Nucleus accumbens (tissue), 56 donors: Measurements from ENCODE around the gene MGLL.

Source experiments
- DNase-seq, 56 donors: peaks; one replicate each; lab custom pipeline; 2025; lab: John Stamatoyannopoulos, UW

The MGLL gene

DNA sequence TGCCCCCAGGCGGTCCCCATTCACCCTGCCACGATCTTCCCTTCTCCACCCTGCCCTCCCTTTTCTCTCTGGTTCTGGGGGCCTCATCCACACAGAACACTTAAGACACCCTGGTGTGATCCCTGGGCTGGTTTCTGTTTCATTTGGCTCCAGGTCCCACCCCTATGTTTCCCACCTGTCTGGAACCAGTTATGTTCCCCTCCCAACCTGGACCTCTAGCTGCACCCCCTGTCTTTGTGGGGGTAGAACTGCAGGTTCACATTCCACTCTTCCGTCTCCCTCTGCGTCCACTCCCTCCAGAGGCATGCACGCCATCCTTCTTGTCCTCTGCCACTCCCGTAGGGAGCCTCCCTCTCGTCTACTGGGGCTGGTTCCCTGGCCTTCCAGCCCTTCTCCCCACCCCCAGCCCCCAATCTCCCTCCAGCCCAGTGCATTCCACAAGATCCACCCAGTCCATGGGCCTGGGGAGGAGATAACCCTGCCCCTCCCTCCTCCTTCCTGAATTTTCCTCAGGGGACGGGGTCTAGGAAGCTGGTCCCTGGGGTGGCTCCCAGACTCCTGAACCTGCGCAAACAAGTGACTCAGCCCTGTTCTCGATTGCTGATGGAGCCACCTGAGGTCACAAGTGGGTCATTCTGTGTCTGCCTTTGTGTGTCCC, 75.8 kb downstream of the MGLL start:
- no peak for DNase-seq

DNA sequence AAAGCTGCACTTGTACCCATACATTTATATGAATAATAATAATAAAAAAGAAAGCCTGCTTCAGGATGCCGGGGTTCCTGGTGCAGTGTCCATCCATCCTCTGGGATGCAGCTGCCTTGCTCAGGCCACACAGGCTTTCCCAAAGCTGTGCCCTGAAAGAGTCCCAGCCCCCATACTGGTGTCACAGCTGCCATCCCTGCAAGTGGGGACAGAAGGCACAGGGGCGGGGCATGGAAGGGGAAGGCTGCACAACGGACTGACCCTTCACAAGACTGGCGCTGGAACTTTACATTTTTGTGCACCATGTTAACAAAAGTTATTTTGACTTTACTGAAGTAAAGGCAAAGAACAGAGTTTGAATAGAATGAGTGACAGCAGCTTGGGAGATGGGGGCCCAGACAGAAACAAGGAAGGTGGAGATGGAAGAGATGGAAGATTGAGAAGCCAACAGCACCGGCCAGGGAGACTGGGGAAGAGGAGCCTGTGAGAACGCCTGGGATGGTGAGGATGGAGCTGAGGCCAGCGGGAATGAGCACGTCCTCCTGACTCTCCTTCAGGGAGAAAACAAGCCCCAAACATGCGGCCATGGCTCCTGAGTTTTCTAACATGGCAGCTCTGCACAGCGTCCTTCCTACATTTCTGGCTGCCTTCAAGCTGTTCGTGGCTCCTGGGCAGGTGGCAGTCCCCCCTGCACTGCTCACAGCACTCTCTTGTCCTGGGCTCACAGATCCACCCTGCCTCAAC, 76.5 kb downstream of the MGLL start:
- DNase-seq: no peak

DNA sequence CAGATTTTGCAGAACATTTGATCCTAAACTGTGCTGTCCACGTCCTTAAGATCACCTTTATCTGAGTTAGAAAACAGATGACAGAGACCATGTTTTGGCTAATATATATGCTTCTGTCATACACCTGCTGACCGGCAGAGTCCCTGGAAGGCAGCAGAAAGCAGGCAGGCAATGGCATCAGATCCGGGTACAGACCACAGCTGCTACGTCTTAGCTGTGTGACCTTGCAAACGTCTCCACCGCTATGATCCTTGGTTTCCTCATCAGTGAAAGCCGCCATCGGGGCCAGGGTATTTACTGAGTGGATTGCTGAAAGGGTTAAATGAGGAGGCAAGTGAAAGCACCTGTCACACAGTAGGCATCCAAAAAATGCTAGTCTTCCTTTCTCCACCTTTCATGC, 77.4 kb downstream of the MGLL start:
- no peak for DNase-seq

DNA sequence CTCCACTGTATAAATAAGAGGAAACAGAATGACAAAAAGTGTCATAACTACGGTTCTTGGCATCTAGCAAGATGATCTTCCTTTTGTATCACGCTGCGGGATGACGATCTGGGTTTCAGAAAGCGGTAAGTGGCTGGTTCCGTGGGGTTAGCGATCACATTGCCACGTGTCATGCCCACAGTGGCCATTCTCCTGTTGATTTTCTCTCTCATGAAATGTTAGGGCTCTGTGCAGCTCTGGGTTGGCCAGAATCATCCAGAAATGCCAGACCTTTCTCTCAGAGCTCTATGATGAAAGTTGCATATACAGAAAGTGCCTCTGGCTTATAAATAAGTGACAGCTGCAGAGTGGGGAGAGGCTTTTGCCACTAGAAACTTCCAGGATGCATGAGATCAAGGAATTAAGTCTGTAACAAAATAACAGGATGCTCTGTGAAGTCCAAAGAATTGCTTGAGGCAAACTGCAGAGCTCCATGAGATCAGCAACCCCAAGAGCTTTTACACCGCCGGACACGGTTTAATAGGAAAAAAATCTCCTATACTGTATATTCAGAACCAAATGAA, 78.0 kb downstream of the MGLL start:
- DNase-seq: no peak

DNA sequence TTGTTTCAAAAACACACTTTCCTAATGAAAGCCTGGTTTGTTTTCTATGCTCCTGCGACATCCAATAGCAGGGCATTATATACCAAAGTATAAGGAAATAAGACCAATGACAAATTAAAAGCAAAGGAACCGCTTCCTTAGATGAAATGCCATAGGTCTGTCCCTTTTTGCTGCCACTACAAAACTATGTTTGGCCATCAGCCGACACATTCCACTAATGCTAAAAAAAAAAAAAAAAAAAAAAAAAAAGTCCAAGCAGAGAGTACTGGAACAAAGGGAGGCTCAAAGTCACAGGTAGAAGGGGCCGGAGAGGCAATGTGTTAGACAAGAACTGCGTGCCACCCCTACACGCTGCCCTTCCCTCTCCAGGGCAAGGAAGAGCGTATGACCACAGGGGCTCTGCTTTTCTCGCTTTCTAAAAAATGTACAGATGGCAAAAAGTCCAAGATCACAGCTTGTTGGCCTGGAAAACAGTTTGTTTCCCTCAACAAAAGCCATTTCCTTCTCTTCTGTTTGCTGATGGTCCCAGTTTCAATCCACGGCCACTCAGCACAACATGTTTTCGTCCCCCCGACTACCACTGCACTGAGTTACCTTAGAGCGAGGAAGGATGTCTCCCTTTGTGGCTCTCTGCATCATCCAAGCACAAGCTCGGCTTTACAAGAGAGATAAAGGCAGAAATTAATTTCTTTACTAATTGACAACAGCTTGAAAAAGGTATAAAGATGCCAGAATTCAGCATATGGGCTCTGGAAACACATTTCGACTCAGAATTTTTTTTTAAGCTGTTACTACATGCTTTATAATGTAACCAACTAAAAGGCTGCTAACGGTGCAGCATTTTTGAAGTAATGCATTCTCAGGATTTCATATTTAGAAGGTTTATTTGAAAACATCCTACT, 78.7 kb downstream of the MGLL start:
- no peak for DNase-seq

DNA sequence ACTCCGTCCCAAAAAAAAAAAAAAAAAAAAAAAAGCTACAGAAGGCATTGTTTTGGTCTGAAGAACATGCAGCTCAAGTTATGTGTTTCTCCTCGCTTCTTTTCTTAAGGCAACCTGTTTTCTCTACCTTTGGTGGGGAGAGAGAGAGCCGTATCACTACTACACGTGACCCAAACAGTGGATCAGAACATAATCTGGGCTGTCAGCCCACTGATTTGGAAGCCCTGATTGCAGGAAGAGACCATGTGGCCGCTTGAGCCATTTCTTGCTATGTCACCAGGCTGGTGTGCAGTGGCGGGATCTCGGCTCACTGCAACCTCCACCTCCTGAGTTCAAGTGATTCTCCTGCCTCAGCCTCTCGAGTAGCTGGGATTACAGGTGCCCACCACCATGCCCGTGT, 79.7 kb downstream of the MGLL start:
- no peak for DNase-seq

DNA sequence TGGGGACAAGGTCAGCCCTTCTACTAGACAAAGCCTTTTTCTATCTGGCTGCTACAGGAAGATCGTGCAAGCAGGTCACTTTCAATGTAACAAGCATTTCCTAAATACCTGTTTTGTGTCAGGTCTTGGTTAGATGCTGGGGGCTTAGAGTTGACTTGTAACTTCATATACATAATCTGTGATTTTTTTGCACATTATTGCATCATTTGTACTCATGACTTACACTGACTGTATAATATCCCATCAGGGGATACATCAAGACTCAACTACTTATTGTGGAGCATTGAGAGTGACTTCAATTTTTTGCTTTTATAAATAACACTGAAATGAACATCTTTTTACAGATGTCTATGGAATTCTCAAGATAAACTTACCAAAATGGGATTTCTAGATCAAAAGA, 80.6 kb downstream of the MGLL start:
- DNase-seq: no peak

DNA sequence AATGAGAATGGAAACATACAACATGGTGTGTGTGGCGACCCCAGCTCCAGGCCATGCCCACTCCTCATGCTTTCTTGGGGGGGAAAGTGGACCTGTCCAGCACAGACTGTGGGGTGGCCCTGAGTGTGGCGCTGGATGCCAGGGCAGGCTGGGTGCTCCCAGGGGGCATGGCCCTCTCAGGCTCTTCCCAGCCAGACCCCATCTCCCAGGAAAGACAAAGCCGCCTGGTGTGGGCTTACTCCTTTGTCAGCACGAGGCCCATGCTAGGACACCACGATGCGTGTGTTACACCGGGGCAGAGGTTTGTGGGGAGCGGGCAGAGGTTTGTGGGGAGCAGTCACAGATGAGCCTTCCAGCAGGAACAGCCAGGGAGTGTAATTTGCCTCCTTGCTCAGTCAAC, 81.1 kb downstream of the MGLL start:
- no peak for DNase-seq

DNA sequence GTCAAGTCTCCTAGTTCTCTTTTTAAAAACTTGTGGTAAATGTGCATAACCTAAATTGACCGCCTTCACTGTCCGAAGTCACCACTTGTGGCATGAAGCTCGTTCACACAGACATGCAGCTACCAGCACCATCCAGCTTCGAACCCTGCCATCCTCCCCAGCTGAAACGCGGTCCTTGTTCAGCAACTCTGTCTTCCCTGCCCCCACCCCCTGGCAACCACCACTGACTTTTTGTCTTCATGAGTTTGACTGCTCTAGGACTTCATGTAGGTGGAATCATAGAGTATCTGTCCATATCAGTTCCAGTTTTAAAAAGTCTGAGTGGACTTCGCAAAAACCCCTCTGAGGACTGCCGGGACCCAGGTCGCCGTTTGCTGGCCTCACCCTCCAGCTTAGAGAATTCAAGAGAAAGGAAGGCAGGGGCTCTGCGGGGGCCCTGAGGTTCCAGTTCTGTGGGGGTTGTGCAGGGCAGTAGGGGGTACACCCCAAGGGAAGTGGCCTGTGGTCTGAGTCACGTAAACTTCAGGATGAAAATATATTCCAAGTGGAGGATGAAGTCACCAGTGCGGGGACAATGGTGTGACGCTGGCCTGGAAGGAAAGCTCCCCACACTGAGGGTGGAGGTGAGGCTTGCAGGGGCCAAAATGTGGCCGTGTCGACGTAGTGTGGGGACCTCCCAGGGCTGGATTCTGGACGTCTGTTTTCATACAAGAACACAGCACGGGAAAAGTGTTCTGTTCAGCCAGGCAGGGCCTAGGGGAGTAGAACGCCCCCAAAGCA, 82.0 kb downstream of the MGLL start:
- no peak for DNase-seq

DNA sequence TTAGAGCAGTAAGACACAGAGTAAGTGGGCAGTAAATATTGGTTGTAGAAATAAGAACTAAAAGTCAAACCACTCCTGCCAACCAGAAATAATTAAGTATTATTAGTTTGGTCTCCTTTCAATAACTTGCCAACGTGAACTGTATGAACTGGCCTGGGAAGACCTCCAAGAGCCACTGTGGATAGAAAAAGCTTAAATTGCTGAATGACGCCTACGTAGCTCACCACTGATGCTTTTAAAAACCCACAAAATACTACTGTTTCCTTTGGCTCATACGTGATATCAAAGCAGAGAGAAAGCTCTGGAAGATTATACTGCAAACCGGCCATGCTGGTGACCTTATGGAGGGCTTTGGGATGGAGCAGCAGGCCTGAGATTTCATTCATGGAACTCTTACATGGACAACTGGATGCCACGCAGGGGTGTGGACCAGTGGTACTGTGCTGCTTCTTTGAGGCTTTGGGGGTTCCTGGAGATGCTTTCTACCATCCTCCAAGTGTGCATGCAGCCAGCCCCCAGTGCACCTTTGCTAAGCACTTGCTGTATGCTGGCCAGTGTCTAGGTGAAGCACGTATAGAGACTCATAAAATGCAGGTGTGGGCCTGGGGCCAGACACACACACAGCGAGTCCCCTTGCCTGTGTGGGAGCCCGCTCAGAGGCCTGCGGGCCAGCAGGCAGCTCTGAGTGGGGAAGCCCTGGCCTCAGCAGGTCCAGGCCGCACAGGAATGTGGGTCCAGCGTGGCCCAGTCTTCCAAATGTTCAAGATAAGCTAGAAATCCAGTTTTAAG, 82.8 kb downstream of the MGLL start:
- DNase-seq: no peak

DNA sequence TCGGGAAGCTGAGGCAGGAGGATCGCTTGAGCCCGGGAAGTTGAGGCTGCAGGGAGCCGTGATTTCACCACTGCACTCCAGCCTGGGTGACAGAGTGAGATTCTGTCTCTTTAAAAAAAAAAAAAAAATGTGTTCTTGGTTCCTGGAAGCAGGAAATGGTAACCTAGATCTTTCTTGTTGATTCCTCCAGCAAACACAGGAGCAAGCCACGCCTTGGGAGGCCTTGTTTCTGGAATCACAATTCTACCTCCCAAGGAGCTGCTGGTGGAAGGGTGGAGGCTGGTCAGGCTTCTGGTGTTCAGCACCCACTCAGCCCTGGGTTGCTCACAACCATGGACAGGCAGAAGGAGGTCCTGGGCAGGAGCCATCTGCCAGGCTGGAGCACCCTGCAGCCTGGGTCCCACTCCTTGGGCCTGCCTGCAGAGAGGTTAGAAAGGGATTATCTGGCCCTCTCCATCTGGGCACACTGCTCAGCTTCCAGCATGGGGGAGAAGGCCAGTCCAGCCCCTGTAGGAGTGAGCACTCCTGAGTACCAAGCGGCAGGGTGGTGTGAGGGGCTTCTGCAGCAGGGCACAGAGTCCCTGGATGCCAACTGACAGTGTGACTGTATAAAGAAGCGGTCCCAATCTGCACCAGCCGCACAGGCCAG, 84.0 kb downstream of the MGLL start:
- no peak for DNase-seq

DNA sequence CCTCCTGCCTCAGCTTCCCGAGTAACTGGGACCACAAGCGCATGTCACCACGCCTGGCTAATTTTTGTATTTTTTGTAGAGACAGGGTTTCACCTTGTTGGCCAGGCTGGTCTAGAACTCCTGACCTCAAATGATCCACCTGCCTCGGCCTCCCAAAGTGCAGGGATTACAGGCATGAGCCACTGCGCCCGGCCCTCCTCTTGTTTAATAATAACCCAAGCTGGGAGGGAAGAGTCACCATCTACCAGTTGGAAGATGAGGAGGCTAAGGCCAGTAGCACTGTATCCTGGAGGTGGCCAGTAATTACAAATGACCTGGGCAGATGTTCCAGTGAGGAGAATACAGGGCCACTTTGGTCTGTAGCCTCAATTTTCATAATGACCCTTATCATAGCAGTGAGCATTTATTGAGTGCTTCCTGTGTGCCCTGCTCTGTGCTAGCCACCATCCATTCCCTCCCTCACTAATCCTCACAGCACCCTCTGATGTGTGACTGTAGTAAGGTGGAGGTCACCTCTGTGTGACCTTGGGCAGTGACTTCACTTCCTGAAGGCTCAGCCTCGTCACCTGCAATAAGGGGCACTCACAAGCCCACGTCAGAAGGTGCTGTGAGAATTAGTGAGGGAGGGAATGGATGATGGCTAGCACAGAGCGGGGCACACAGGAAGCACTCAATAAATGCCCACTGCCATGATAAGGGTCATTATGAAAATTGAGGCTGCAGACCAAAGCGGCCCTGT, 85.3 kb downstream of the MGLL start:
- DNase-seq: no peak

DNA sequence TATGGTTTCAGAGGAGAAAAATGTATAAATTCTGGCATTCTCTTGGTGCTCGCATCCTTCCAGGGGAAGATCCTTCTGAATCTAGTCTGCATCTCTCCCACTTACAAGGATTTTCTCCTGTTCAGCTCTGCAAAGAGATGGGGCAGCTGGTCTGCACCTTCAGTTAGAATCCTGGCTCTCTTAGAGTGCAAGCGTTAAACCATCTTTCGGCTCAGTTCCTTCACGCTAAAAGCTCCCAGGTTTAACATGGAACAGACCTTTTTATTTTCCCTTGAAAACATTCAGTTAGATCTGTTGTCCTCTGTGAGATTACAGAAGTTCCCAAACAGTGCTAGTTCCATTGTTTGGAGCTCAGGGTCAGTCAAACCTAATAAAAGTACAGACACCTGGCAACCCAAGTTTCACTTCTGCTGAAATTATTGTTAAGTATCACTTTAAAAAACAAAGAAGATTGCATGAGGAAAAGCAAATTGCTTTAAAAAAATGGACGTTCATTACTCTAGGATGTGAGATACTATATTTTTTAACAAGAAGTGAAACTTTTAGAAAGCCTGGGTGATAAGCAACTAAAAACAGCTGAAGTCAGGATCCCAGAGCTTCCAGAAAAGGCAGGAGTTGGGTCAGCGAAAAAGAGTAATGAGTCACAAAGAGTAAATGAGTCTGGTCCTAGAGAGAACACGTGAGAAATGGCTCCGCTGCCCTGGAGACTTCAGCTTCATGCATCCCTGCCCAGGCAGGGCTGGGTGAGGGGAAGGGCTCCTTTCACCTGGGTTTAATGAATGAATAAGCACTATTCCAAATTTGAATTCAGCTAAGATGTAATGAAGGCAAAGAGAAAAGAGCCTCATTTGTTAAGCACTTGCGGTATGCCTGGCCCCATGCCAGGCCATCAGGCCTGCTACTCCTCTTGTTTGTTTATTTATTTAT, 86.3 kb downstream of the MGLL start:
- peak in 2 of 56 donors; percentile 9 to 64 for DNase-seq

DNA sequence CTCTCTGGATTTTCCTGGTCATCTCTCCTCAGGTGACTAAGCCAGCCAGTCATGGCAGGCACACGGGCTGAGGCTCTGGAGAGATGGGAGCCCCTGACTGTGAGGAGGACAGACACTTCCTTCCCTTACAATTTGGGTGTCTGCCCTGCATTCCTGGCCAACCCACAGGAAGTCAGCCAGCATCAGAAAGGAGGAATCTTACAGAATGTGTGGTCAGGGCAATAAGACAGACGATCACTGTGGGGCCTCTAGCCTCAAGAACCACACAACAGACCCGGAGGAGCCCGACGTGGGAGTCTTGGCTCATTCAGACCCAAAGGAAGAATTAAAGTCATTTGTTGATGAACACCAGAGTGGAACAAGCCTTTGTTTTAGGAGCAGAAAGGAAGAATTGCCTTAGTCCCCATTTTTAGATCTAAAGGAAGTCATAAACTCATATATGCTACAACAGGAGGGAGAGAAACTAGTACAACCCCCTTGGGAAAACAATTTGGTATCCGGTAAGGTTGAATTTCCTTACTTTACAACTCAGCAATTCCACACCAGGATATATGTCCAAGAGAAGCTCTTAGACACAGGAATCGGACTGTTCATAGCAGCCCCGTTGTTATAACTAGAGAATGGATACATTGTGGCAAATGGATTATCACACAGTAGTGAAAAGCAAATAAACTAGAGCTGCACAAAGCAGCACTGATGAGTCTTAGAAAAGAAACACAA, 87.4 kb downstream of the MGLL start:
- peak in 4 of 56 donors; percentile 15 to 42 (median 19) for DNase-seq

DNA sequence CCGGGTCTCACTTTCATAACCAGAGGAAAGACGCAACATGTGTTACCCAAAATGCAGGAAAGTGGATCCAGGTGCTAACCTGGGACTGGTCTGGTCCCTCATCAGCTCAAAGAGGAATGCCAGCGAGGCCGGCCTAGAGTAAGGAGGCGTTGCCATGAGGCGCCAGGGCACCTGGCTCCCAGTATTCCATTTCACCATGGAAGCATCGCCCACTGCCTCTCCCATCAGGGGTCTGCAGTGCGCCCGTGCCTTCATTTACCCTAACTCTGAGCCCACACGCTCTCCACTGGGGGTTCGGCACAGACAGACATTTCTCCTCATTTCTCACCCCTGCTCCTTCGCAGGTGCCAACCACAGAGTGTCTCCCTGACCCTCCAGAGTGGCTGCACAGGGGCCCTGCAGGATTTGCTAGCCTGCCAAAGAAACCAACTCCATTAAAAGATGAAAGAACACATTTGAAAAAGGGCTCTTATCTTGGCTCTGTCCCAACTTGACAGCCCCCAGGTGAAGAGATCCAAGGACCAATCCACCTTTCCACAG, 88.1 kb downstream of the MGLL start:
- no peak for DNase-seq

DNA sequence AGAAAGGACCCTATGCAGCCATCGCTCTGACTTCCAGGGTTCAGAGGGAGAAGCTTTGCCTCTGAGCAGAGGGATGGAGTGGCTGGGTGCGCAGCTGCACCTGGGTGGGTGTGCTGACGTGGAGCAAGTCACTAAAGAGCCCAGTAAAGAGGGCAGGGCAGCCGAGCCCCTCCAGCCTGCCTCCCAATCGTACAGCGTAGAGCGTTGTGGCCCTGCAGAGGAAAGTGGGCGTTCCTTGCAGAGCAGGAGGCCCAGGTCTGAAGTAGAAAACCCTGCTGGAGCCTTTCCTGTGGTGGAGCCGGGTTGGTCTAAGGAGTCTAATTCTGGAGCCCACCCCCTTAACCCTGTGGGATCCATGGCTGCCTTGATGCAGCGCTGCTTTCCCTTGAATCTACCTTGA, 88.5 kb downstream of the MGLL start:
- DNase-seq: no peak
